ENCODE measurements around the gene DGKK. TPM values are rescaled to one million over a fixed set of nuclear protein-coding genes. Genes with fewer than 3 reads are reported as not detected.
"Not testable (repeated sequence)": the region's sequence is repeated elsewhere in the genome, so short reads cannot be mapped to it uniquely, and the experiment has no call there.

Gene DGKK
- total RNA-seq, 1 donor from 2014 or later = not detected

DNA sequence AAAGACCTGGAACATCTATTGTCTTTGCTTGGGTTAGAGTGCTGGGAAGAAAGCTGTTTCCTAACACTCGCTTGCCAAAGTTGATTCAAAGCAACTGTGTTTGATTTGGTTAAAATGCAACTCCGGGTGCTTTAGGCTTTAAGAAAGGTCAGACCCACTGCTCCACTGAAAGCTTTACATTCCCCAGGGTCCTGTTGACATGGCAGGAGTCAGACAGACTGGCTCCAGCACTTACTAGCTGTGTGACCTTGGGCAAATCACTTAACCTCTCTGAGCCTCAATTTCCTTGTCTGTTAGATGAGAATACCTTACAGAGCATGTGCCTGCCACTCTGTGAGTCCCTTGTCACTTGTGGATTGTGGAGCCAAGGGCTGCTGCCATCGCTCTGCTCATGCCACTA is 39.0 kb downstream of the DGKK start:
- no peak for ATAC-seq

DNA sequence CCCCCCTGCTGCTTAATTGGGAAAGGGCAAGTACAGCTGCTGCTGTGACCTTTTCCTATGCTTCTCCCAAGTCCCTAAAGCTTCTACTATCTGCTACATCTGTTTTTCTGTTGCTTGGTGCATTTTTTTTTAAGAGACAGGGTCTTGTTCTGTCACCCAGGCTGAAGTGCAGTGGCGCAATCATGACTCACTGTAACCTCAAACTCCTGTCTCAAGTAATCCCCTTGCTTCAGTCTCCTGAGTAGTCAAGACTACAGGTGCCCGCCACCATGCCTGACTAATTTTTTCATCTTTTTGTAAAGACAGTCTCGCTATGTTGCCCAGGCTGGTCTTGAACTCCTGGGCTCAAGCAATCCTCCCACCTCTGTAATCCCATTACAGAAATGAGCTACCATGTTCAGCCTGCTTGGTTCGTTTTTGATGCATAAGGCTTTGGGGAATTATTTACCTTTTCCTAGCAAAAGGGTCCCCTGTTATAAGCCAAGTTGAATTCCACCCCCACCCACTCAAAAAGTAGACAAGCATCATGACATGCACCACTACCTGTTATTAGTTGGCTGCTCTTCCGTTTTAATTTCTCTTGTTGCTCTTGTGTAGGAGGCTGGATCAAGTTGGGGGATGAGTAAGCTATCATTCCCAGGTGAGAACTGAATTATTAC is 39.6 kb downstream of the DGKK start:
- no peak for ATAC-seq

DNA sequence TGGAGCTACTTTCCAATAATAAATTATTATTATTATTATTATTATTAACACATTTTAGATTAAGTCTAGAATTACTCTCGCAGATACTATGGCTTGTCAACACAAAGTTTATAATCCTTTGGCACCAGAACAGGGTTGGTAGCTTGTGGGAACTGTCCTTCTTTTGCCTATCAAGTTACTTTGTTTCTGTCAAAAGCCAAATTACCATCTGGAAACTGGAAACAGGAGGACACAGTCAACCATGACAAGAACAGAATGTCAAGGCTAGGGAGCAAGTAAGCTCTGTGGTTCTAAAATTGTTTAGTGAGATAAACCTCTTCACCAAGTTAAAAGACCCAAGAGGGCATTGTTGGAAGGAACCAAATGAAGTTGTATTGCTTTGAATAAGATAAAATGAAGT is 42.5 kb downstream of the DGKK start:
- no peak for ATAC-seq

DNA sequence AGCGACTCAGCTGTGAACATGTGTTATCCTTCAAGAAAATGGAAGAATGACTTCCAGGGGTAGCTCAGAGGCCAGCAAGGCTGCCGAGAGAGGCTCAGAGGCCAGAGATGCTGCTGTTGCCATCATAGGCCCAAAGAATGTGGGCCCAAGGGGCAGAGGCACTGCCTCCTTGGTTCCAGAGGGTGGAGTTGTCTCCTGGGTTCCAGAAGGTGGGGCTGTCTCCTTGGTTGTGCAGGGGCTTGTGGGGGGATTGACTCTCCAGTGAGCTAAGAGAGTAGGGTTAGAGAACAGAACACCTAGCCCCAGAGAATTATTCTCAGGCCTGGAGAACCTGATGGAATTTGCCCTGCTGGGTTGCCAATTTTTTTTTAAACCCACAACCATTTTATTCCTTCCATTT is 62.6 kb downstream of the DGKK start:
- ATAC-seq = no peak

DNA sequence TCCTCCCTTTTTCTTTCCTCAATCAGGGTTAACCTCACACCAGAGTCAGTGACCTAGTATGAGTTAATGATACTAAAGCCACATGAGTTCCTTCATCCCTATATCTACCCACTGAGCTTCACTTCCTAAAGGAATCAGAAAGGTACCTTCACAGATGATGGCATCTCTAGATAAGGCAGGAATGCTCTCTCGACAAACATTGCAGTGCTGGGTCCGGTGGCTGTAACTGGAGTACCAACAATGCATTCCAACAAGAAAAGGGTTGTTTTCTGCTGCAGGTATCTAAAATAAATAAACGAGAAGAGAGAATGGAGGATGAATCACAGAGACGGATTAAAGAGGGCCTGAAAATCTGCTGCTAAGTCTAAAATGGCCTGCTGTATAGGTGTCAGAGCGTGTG is 66.7 kb downstream of the DGKK start:
- ATAC-seq = no peak

DNA sequence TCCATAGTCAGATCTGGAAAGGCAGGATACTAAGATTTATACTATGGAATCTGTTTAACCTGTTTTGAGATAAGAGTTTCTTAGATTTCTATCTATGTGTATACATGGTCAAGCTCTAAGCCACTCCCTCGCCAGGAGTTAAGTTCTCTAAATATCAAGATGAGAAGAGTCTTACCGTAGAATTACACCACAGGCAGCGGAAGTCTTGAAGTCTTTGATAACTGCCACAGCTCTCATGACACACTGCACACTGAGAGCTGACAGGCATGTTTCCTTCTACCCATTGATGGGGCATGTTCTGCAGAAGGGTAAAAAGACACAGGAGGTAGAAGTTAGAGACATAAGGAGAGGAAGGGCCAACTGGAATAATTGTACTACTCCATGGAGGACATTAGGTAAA is 67.7 kb downstream of the DGKK start:
- ATAC-seq = no peak

DNA sequence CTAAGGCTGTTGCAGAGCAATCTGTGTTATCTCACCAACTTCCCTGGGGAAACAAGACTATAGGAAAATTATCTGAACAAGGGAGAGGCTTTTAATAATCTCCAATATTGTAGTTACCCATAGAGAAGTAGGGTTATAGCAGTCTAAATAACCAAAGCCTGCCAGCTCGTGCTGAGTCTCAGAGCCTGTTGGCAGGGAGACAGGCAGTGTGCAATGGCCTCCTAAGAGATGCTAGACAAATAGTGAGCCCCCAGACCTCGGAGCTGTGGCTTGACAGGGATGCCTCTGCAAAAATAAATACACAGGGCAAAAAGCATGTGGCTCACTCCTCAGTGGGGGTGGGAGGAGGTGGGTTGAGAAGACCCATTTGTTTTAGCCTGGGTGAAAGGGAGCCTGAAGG is 76.7 kb downstream of the DGKK start:
- no peak for ATAC-seq

DNA sequence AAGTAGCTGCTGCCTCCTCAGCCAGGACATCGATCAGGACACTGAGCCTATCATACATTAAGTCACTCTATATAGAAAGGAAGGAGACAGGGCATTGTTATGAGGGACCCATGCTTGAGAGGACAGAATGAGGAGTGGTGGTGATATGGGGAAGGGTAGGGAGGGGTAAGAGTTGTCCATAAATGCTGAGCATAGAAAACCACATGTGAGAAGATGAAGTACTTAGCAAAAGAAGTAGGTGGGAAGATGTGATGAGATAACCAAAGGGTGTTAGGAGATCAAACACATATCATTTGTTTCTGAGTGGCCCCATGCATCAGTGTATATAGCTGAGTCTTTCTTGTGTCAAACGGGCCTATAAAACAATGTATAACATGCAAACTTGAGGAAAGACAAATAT is 84.1 kb downstream of the DGKK start:
- no peak for ATAC-seq

DNA sequence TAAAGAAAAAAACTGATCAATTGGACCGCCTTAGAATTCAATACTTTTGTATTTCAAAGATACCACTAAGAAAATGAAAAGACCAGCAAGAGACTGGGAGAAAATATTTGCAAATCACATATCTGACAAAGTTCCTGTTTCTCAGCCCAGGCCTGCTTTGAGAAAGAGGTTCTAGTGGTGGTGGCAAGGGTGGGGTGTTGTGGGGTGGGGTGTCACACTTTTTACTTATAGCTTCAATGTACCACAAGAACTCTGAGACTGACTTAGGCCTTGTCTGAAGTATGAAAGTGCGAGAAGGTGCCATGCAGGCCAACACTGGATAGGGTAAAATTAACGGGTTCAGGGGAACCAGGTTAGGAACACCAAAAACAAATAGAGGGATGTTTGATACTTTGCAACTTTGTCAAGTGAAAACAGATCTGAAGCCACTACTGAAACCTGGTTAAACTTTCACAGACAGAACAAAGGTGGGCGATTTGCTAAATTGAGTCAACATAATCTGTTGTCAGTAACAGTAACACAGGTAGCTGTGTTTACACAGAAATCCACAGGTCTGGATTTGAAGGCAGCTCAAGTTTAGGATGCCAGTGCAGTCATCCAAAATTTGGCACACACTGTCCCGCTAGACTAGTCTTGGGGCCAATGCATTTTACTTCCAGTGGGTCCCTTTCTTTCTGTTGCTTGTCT is 88.8 kb downstream of the DGKK start:
- no peak for ATAC-seq

DNA sequence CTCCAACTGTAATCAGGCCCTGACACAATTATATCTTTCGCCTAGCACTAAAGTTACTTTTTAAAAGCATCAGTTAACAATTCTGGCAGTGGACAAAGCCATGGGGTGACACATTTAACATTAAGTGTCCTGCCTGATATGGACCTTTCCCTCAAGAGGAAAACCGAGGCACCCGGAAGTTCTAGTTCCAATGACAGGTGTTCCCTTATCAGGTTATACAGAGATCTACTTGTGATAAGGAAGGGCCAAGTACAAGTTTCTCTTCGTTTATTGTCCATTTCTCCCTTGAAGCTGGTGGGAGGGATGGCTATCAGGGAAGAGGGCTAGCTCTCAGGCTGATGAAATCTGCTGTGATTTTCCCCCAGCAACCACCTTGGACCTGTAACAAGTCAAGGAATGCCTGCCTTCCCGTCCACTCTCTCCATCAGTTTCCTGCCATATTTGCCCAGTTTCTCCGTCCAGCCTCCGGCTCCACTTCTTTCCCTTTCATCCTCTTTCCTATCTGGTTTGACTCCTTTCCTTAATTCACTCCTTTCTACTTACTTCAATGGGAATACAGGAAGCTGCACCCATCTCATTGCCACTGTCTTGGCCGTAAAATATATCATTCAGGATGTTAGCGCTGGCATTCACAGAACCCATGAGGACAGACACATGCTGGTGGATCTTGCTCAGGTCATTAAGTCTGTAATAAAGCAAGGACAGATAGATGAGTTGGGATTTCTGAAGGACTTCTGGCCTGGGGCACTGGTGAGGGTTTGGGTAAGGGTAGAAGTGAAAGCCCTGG is 95.0 kb downstream of the DGKK start:
- no peak for ATAC-seq

DNA sequence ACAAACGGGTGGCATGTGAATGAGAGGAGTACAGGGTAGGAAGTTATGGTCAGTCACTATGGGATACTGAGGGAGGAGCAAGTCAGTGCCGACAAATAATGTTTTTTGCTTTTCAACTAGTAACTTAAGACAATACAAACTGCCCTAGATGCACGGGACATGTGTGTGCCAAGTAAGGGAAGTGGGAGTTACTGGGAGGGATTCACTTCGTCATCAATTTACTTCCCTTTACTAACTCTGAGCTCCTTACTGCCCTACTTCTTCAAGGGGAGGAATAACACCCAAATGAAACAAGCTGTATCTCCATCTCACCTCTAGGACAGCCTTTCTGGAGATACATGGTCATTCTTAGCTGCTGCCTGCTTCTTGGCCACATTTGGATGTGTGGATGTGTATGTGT is 97.7 kb downstream of the DGKK start:
- no peak for ATAC-seq

DNA sequence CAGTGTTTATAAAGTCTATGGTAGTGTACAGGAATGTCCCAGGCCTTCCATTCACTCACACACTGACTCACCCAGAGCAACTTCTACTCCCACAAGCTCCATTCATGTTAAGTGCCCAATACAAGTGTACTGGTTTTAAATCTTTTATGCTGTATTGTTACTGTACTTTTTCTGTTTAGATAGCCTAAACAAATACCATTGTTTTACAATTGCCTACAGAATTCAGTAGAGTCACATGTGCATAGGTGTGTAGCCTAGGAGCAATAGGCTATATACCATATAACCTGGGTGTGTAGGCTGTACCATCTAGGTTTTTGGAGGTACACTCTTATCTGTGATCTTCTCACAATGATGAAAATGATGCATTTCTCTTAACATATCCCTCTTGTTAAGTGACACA is 126.7 kb downstream of the DGKK start:
- ATAC-seq = no peak

DNA sequence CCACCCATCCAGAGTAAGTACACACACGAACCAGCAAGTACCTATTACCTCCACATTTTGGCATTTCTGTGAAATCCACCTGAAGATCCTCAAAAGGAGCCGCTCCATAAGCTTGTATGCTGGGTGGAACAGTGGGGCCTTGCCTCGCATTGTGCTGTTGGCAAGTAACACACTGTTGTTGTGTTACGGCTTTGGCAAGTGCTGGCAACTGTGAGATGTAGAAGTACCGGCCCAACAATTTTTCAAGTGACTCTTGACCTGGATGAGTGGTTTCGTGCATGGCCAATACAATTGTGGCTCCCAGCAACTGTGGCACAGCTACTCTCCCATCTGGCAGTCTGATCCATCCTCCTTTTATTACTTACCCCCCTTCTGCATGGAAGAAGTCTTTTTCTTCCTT is 137.3 kb downstream of the DGKK start:
- ATAC-seq = no peak

DNA sequence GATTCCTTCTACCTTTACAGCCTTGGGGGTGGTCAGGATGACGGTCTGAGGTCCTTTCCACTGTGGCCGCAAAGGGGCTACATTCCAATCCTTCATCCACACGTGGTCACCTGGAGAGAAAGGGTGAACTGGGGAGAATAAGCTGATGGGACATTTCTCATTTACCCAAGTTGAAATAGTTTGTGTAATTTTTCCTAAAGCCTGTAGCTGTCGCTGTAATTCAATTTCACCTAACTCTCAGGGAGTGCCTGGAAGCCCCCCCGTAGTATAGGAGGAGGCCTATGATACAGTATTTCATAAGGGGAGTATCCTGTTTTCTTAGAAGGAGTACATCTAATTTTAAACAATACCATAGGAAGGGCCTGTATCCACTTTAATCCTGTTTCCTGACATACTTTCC is 138.0 kb downstream of the DGKK start:
- ATAC-seq = not testable (repeated sequence)

DNA sequence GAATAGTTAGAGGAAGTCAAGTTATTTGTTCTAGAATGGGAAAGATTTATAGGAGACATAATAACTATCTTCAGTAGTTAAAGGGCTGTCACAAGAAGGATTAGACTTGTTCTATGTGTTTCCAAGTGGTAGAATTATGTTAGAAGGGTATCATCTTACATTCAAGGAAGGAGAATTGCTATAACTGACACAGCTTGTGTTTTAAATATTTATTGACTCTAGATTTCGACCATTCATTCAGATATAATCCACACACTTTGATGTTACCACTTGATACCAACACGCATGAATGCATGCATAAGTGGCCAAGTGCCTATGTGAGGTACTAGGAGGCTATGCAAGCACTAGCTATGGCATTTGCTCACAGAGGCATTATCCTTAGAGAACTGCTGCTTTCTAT is 143.4 kb downstream of the DGKK start:
- no peak for ATAC-seq
